ENCODE measurements around the gene AP1M2.
"Not testable (repeated sequence)": the region's sequence is repeated elsewhere in the genome, so short reads cannot be mapped to it uniquely, and the experiment has no call there.

Gene AP1M2

GRCh38 chr19:10600149-10600548 is 13.0 kb upstream of the AP1M2 start:
- DNase-seq, result no peak

- DNase-seq, result no peak
These were observed 6.9 kb upstream of the AP1M2 start for GRCh38 chr19:10593820-10594637.

- DNase-seq, result no peak
These were observed 6.0 kb upstream of the AP1M2 start for GRCh38 chr19:10593148-10593547.

GRCh38 chr19:10587839-10588150 is 683 bp upstream of the AP1M2 start:
- DNase-seq, result no peak

GRCh38 chr19:10586396-10586795 is 716 bp downstream of the AP1M2 start:
- DNase-seq, result no peak

- DNase-seq, result no peak
These were observed 3.9 kb downstream of the AP1M2 start for GRCh38 chr19:10583036-10583776.

GRCh38 chr19:10582091-10582490 is 5.0 kb downstream of the AP1M2 start:
- DNase-seq, result no peak

- peak; percentile 91 for DNase-seq
These were observed 6.0 kb downstream of the AP1M2 start for GRCh38 chr19:10580979-10581631.

GRCh38 chr19:10577951-10578350 is 9.2 kb downstream of the AP1M2 start:
- DNase-seq, result no peak

GRCh38 chr19:10575011-10575716 is 11.9 kb downstream of the AP1M2 start:
- no peak for DNase-seq

GRCh38 chr19:10574462-10574861 is 12.7 kb downstream of the AP1M2 start:
- DNase-seq, result no peak

GRCh38 chr19:10573793-10574192 is 13.3 kb downstream of the AP1M2 start:
- not testable (repeated sequence) for DNase-seq

- DNase-seq, result peak; percentile 99
These were observed 18.1 kb downstream of the AP1M2 start, which contains the start of gene CDKN2D for GRCh38 chr19:10568826-10569651. Gene CDKN2D (minus strand): TSS chr19:10568979. CDS start chr19:10568653, 326 bp downstream.

GRCh38 chr19:10568062-10568825 is 18.9 kb downstream of the AP1M2 start:
- DNase-seq, result no peak

GRCh38 chr19:10567656-10568055 is 19.5 kb downstream of the AP1M2 start:
- no peak for DNase-seq

GRCh38 chr19:10566658-10567410 is 20.3 kb downstream of the AP1M2 start:
- no peak for DNase-seq

GRCh38 chr19:10566408-10566657 is 20.8 kb downstream of the AP1M2 start:
- no peak for DNase-seq

- peak; percentile 97 for DNase-seq
These were observed 21.3 kb downstream of the AP1M2 start, which contains the start of gene KRI1 for GRCh38 chr19:10565567-10566407. Gene KRI1 (minus strand): TSS chr19:10566010. CDS start chr19:10565999, 11 bp downstream.

- peak; percentile 39 for DNase-seq
These were observed 22.0 kb downstream of the AP1M2 start for GRCh38 chr19:10565028-10565566.

GRCh38 chr19:10562609-10563008 is 24.5 kb downstream of the AP1M2 start:
- DNase-seq, result no peak

Data from COR-L47 (cell line).